Subcutaneous adipose tissue (tissue), 4 donors: ENCODE data around the gene ADRB2. TPM values are rescaled to one million over a fixed set of nuclear protein-coding genes. Genes with fewer than 3 reads are reported as not detected.

Experiments
- total RNA-seq, 4 donors: library from RNA; depleted of rRNA; stranded (reverse); fragments of >200 nt; gene quantifications; one replicate each; pipeline ENCODE4 v1.1.0, GENCODE V29; 2016

Gene ADRB2
- total RNA-seq, 4 donors from 2014 or later: 23.1 to 60.0 (median 38.9) TPM

Other genes with a start within 250 kb of the ADRB2 start
- not detected for gene HTR4, start 172.1 kb upstream of the ADRB2 start, total RNA-seq
- 1 to 10 TPM in 1 of 4 donors, under 1 TPM in 2, not detected in 1; 0.33 to 2.4 (median 0.44) TPM for gene SH3TC2, start 236.5 kb downstream of the ADRB2 start, total RNA-seq